ENCODE data around the gene ADGRE2.
"Not testable (repeated sequence)": the region's sequence is repeated elsewhere in the genome, so short reads cannot be mapped to it uniquely, and the experiment has no call there.

Gene ADGRE2

DNA sequence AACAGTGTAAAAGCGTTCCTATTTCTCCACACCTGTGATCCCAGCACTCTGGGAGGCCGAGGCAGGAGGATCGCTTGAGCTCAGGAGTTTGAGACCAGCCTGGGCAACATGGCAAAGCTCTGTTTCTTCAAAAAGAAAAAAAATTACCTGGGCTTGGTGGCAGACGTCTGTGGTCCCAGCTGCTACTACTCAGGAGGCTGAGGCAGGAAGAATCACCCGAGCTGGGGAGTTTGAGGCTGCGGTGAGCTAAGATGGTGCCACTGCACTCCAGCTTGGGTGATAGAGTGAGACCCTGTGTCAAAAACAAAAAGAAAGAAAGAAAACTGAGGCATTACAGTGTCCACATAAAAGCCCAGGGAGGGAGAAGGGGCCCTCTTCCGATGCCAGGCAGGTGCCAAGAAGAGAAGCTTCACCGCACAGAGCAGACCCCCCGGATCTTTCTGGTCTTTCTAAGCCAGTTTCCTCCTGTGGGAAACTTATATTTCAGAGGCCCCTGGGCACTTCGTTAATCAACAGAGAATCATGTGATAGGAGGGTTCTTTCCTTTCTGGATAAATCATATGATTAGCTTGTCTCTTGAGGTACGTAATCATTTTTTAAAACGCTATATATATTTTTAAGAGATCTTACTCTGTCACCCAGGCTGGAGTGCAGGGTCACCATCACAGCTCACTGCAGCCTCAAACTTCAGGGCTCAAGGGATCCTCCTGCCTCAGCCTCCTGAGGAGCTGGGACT, at the start of gene ADGRE2:
ADGRE2 (minus strand) TSS at position 451 of the 736 bp plus-strand sequence. CDS start 1,804 bp downstream, outside the sequence.
- not testable (repeated sequence) for DNase-seq

- DNase-seq = no peak
Observed at GRCh38 chr19:14826006-14826405, 47.6 kb upstream of the ADGRE2 start.

DNA sequence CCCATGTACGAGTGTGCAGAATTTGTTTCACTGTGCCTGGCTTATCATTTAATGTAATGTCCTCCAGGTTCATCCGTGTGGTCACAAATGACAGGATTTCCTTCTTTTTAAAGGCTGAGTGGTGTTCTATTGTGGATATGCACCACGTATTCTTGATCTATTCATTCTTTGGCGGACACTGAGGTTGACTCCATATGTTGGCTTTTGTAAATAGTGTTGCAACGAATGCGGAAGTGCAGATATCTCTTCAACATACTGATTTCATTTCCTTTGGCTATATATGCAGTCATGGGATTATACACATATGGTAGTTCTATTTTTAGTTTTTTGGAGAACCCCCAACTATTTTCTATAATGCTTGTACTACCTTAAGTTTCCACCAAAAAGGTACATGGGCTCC, 43.6 kb upstream of the ADGRE2 start:
- no peak for DNase-seq

GRCh38 chr19:14818588-14818987, 40.2 kb upstream of the ADGRE2 start:
- no peak for DNase-seq

DNA sequence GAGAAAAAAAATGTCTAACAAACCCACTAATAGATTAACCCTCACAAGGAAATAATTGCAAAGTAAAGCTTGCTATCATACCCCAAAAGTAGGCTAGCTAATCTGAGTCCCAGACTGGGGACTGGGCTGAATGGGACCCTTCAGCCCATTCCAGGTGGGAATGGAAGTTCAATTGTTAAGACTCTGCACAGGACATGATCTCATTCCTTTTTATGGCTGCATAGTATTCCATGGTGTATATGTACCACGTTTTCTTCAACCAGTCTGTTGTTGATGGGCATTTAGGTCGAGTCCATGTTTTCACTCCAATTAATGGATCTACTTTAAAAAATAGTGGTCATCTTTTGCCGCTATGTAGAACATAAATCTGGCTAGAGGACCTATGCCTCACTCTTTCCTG, 38.7 kb upstream of the ADGRE2 start:
- no peak for DNase-seq

- DNase-seq = no peak
Observed at GRCh38 chr19:14814982-14815652, 36.8 kb upstream of the ADGRE2 start.

DNA sequence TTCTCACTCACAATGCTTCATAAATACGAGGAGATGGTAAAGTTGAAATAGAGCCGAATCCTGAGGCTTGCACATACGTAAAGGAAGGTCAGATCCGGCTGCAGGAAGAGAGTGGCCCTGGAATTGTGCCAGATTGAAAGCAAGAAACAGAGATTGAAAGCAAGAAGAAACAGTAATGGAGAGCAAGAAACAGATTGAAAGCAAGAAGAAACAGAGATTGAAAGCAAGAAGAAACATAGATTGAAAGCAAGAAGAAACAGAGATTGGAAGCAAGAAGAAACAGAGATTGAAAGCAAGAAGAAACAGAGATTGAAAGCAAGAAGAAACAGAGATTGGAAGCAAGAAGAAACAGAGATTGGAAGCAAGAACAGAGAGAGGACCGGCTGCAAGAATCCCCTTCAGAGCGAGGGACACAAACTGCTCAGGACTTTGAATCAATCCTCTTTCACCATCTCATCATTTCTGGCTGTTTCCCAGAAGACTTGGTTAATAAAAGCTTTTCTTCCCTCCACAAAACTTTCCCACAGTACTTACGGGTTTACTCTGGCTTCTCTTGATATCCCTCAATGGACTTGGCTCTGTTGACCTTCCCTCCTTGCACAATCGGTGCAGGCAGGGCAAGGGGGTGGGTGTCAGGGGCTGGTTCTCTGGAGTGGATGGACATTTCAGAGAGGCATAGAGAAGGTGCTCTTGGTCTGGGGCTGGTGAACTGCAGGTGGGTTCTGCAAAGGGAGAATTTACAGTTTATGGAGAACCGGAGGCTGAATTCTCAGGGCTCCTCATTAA, 31.1 kb upstream of the ADGRE2 start:
- no peak for DNase-seq

GRCh38 chr19:14804765-14805164, 26.4 kb upstream of the ADGRE2 start:
- no peak for DNase-seq

GRCh38 chr19:14798760-14799159, 20.4 kb upstream of the ADGRE2 start:
- no peak for DNase-seq

DNA sequence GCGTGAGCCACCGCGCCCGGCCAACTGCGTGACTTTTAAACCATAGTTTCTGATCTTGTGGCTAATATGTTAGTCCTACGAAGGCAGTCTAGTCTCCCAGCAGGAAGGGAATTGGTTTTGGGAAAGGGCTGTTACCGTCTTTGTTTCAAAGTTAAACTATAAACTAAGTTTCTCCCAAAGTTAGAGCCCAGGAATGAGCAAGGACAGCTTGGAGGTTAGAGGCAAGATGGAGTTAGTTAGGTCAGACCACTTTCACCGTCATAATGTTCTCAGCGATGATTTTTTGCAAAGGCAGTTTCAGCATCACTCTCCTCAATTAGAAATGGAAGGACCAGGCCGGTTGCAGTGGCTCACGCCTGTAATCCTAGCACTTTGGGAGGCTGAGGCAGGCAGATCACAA, 17.7 kb upstream of the ADGRE2 start:
- no peak for DNase-seq

DNA sequence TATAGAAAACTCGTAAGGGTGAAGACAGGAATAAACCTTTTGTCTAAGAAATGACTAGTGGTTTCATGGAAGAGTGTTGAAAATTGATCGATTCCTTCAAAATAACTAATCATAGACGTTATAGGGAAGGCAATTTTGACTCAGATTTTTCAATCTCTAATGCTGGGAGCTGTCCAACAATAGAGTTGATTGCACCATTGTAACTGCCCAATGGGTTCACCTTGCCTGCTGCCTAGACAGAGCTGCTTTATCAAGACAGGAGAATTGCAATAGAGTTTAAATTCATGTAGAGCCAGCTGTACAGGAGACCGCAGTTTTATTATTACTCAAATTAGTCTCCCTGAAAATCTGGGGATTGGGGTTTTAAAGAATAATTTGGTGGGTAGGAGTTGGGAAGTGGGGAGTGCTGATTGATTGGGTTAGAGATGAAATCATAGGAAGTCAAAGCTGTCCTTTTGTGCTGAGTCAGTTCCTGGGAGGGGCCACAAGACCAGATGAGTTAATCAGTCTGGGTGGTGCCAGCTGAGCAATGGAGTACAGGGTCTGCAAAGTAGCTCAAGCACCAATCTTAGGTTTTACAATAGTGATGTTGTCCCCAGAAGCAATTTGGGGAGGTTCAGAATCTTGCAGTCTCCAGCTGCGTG, 16.8 kb upstream of the ADGRE2 start:
- no peak for DNase-seq

- not testable (repeated sequence) for DNase-seq
Observed at GRCh38 chr19:14792250-14792649, 13.9 kb upstream of the ADGRE2 start.

DNA sequence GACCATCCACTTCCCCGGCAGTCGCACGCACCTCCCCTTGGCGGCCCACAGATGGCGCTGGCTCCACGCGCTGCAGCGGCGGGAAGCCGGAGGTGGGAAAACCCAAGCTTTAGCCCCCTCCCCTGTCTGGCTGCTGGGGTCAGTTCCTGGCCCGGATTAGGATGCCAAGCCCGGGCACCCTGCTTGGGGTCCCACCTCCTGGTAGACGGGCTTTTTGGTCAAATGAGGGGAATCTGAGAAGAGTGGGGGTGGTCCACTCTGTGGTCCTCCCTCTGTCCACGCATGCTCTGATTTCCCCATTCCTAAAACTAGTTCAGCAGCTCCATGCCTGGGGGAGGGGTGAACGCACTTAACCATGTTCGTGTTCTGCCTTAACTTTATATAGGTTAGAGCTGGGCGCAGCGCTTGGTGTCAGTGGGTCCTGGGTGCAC, 8.1 kb upstream of the ADGRE2 start:
- no peak for DNase-seq

DNA sequence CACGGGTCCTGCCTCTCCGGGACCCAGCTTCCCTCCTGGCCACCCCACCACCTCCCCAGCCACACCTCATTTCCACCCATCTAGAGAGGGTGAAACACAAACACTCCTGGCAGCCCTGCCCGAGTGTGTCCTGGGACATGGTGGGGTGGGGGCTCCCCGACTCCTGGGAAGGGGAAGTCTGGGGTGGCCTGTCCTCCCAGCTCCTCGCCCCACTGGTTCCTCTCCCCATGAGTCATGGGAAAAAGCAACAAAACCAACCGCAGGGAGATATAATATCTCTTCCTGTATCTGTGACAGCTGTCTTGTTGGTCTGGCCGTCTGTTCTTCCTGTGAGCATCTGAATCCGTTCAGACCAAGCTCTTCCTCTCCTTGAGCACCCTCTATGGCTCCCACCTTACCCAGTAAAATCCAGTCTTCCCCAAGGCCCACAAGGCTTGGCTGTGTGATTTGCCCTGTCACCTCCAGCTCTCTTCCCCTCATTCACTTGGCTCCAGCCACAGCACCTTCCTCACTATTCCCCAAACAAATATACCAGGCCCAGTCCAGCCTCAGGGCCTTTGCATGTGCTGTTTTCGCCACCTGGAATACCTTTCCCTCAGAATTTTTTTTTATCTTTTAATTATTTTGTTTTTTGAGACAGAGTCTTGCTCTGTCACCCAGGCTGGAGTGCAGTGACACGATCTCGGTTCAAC, 6.9 kb upstream of the ADGRE2 start:
- not testable (repeated sequence) for DNase-seq

GRCh38 chr19:14784730-14785101, 6.4 kb upstream of the ADGRE2 start:
- DNase-seq = not testable (repeated sequence)

DNA sequence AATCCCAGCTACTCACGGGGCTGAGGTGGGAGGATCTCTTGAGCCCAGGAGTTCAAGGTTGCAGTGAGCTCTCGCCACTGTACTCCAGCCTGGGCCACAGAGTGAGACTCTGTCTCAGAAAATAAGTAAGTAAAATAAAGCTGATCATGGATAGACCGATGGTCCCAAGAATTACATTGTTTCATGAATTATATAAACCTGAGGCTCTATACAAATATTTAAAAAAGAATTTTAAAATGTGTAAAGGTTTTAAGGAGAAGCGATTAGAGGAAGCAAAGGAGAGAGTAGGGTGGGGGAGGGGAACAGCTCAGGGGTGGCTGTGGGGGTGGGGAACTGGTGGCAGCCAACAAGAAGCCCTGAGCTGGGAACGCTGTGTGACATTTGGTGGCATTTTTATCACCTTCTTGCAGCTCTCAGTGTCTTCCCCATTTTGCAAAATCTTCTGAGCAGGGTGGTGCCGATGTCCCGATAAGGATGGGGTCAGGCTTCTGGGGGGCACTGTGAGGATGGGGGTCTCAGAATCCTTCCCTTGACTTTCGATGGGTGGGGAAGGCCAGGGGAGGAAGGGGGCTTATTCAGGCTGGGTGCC, 5.1 kb upstream of the ADGRE2 start:
- not testable (repeated sequence) for DNase-seq

DNA sequence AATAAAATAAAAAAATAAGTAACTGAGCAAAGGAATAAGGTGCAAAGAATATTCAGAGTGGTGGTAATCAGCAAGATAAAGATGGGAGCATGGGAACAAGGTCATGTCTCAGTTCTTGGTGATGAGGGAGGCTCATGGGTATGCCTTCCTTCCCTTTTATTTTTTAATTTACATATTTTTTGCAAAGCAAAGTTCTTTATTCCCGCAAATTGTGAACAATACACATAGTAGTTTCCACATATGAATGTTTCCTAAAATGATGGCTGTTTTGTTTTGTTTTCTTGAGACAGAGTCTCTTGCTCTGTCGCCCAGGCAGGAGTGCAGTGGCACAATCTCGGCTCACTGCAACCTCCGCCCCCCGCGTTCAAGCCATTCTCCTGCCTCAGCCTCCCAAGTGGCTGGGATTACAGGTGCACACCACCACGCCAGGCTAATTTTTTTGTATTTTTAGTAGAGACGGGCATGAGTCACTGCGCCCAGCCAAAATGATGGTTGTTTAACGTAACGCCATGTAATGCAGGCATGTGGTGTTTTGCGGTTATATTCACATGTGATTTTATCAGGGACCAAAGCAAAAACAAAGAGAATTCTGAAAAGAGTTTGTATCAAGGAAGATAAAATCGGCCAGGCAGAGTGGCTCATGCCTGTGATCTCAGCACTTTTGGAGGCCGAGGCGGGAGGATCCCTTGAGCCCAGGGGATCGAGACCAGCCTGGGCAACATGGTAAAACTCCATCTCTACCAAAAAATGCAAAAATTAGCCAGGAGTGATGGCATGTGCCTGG, 4.5 kb upstream of the ADGRE2 start:
- DNase-seq = no peak

DNA sequence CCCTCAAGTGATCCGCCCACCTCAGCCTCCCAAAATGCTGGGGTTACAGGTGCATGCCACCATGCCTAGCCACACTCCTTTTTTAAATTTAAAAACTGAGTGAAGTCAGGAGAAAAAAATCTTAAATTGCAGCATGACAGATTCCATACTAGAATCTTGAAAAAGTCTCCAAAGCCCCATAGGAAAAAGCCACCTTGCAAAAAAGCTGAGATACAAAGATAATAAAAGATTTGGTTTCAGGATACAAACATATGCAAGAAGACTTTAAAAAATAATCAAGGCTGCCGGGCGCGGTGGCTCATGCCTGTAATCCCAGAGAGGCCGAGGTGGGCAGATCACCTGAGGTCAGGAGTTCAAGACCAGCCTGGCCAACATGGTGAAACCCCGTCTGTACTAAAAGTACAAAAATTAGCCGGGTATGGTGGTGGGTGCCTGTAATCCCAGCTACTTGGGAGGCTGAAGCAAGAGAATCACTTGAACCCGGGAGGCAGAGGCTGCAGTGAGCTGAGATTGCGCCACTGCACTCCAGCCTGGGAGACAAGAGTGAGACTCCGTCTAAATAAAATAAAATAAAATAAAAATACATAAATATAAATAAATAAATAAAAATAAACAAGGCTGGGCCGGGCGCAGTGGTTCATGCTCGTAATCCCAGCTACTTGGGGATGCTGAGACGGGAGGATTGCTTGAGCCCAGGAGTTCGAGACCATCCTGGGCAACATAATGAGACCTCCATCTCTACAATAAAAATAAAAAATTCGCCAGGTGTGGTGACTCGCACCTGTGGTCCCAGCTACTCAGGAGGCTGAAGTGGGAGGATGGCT, 3.6 kb upstream of the ADGRE2 start:
- DNase-seq = not testable (repeated sequence)

DNA sequence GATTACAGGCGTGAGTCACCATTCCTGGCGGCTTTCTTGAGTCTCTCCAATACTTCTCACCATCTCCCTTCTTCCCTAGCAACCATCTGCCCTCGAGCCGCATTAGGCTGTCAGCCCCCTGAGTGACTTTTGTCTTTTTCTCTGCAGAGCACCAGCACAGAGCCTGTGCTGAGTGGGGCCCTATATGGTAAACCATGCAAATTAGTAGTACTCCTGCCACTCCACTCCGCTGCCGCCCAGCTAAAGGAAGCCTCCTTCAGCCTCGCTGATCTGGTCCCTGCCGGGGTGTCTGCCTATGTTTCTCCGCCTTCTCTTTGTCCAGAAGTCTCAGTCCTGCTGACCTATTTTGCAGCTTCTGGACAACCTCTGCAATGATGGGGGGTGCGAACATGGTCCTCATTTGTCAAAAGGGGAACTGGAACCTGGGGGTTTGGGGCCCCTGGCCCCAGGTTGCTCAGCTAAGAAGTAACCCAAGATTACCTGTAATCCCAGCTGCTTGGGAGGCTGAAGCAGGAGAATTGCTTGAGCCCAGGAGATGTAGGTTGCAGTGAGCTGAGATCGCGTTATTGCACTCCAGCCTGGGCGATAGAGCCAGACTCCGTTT, 2.4 kb upstream of the ADGRE2 start:
- DNase-seq = not testable (repeated sequence)

GRCh38 chr19:14779151-14779550, 791 bp upstream of the ADGRE2 start:
- DNase-seq = no peak
